GM06990 (cell line): ENCODE measurements around the gene COPE.

ENCODE experiments used
- DNase-seq: peaks from one replicate; pipeline ENCODE4 v3.0.0-alpha.2; 2011; ENCODE audit not compliant: insufficient read length; ENCODE audit errors: extremely low read depth
- H3K27me3 ChIP-seq: replicated peaks from 2 replicates; pipeline ENCODE4 v1.6.0; 2011; ENCODE audit warnings: low read length; ENCODE audit not compliant: control insufficient read depth, insufficient read depth
- H3K36me3 ChIP-seq: 2 replicates; pipeline ENCODE4 v1.5.1; 2011; ENCODE audit warnings: low read length; ENCODE audit not compliant: control insufficient read depth, insufficient read depth
- H3K4me3 ChIP-seq: replicated peaks from 2 replicates; pipeline ENCODE4 v1.5.1; 2011; ENCODE audit warnings: low read depth, mild to moderate bottlenecking, control low read depth, low read length
- TF ChIP-seq, protein P1 (sequence below): IDR thresholded peaks from 2 replicates; pipeline ENCODE4 v1.5.1; 2011; ENCODE audit warnings: low read length, control low read depth, mild to moderate bottlenecking, inconsistent platforms; ENCODE audit not compliant: insufficient read depth, poor library complexity, severe bottlenecking

Gene COPE

DNA sequence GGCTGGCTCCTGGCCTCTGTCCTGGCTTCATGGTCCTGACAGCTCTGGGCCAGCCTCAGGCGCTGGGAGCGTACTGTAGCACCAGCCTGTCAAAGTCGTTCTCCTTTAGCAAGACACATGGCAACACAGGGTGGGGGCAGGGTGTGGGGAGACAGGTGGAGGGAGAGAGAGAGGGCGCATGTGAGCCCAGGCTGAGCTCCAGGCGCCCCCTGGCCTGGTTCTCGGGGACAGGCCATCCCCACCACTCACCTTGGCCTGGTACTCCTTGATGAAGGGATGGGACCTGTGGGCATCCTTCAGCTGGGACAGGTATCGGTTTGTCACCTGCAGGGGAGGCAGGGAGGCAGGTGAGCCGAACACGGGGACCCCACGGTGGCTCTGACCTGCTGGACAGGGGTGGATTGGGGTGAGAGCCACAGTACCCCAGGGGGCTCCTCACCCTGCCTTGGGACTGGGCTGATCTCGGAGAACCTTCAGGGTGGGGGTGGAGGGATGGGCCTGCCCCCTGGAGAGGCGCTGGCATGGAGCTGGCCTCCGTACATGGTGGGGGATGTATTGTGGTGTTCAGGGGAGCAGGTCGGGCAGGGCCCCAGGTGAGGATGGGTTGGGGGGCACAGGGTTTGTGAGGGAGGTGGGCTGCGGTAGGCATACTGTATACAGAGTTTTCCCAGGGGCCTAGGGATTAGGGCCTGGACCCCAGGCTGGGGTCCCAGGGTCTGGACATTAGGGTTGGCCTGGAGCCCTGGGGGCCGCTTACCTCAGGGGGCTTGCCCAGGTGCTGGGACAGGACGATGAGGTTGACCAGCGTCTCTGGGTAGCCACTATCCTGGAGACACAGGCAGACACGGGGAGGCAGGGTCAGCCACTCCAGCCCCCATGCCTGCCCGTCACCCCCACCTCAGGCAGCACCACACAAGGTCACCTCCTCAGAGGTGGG lies 19.3 kb downstream of the COPE start:
- H3K36me3 ChIP-seq = peaks cover 38% of the 10 kb centered on the region
- TF ChIP-seq, protein P1, sequence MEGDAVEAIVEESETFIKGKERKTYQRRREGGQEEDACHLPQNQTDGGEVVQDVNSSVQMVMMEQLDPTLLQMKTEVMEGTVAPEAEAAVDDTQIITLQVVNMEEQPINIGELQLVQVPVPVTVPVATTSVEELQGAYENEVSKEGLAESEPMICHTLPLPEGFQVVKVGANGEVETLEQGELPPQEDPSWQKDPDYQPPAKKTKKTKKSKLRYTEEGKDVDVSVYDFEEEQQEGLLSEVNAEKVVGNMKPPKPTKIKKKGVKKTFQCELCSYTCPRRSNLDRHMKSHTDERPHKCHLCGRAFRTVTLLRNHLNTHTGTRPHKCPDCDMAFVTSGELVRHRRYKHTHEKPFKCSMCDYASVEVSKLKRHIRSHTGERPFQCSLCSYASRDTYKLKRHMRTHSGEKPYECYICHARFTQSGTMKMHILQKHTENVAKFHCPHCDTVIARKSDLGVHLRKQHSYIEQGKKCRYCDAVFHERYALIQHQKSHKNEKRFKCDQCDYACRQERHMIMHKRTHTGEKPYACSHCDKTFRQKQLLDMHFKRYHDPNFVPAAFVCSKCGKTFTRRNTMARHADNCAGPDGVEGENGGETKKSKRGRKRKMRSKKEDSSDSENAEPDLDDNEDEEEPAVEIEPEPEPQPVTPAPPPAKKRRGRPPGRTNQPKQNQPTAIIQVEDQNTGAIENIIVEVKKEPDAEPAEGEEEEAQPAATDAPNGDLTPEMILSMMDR = no peak
- no peak for DNase-seq
- no peak overlapping the region for H3K4me3 ChIP-seq
- H3K27me3 ChIP-seq = no peaks in the 10 kb centered on the region

- peaks cover 30% of the 10 kb centered on the region for H3K36me3 ChIP-seq
- TF ChIP-seq, protein P1 = no peak
- no peak for DNase-seq
- no peaks in the 10 kb centered on the region; the same call in 1 of the 2 replicates for H3K27me3 ChIP-seq
- H3K4me3 ChIP-seq = no peak overlapping the region
Measured at GRCh38 chr19:18898607-18899408, 20.4 kb downstream of the COPE start.

DNA sequence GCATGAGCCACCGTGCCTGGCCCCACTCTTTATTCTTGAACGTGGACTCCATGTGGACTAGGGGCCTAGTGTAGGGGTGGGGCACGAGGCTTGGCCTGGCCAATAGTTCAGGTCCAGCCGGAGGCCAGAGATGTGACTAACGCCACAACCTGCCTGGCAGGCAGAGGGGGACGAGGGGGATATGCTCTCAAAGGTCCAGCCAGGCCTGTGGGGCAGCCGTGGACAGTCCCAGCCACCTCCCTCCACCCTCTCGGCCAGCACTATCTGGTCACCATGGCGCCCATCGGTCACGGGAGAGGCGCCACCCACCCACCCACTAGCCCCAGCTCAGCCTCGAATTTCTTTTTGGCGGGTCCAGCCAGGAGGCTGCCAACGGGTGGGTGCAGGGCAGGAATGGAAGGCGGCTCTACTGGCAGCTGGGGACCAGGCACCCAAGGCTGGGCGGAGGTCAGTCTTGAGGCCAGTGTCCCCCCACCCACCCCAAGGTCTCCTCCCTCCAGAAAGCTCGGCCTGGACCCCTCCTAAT lies 21.0 kb downstream of the COPE start:
- H3K4me3 ChIP-seq = no peak overlapping the region
- H3K36me3 ChIP-seq = peaks cover 23% of the 10 kb centered on the region
- TF ChIP-seq, protein P1 = no peak
- no peak for DNase-seq
- H3K27me3 ChIP-seq = no peaks in the 10 kb centered on the region; the same call in 1 of the 2 replicates

- H3K27me3 ChIP-seq = no peaks in the 10 kb centered on the region; the same call in 1 of the 2 replicates
- no peak for DNase-seq
- H3K36me3 ChIP-seq = peaks cover 19% of the 10 kb centered on the region
- TF ChIP-seq, protein P1 = no peak
- H3K4me3 ChIP-seq = no peak overlapping the region
Measured at GRCh38 chr19:18897094-18898029, 21.8 kb downstream of the COPE start.

GRCh38 chr19:18896421-18896841 lies 22.8 kb downstream of the COPE start:
- peaks cover 19% of the 10 kb centered on the region for H3K36me3 ChIP-seq
- DNase-seq = no peak
- no peak overlapping the region for H3K4me3 ChIP-seq
- TF ChIP-seq, protein P1 = no peak
- H3K27me3 ChIP-seq = no peaks in the 10 kb centered on the region; the same call in 1 of the 2 replicates
